Neural progenitor cell (in vitro differentiated cells): ENCODE results near the gene LCP1. TPM values are rescaled to one million over a fixed set of nuclear protein-coding genes. Genes with fewer than 3 reads are reported as not detected.

Source experiments
- DNase-seq: peaks from one replicate; pipeline ENCODE4 v3.0.0-alpha.2; 2016; ENCODE audit warnings: low spot score
- H2AFZ ChIP-seq: fragments of 200-600 bp; sonication (generic); replicated peaks from 2 replicates; pipeline ENCODE4 v1.6.1; 2016; ENCODE audit warnings: antibody characterized with exemption
- H3F3A ChIP-seq: fragments of 200-600 bp; sonication (generic); 2 replicates; pipeline ENCODE4 v1.6.1; 2016; ENCODE audit warnings: antibody characterized with exemption, low read depth
- H3K27ac ChIP-seq: fragments of 200-600 bp; sonication (generic); 2 replicates; pipeline ENCODE4 v1.5.1; 2016; ENCODE audit warnings: mild to moderate bottlenecking
- H3K27me3 ChIP-seq: fragments of 200-600 bp; sonication (generic); 2 replicates; pipeline ENCODE4 v1.6.1; 2016; ENCODE audit warnings: mild to moderate bottlenecking, moderate library complexity
- H3K36me3 ChIP-seq: fragments of 200-600 bp; sonication (generic); 2 replicates; pipeline ENCODE4 v1.5.1; 2016
- H3K4me1 ChIP-seq: fragments of 200-600 bp; sonication (generic); 2 replicates; pipeline ENCODE4 v1.6.1; 2016; ENCODE audit warnings: mixed run types
- H3K4me2 ChIP-seq: fragments of 200-600 bp; sonication (generic); 2 replicates; pipeline ENCODE4 v1.6.1; 2016
- H3K4me3 ChIP-seq: fragments of 200-600 bp; sonication (generic); 2 replicates; pipeline ENCODE4 v1.5.1; 2016
- H3K79me2 ChIP-seq: fragments of 200-600 bp; sonication (generic); 2 replicates; pipeline ENCODE4 v1.6.1; 2016; ENCODE audit warnings: low read depth
- H3K9ac ChIP-seq: fragments of 200-600 bp; sonication (generic); 2 replicates; pipeline ENCODE4 v1.6.1; 2016
- H3K9me3 ChIP-seq: fragments of 200-600 bp; sonication (generic); 2 replicates; pipeline ENCODE4 v1.5.1; 2016; ENCODE audit warnings: low read depth
- H4K20me1 ChIP-seq: fragments of 200-600 bp; sonication (generic); 2 replicates; pipeline ENCODE4 v1.6.1; 2016; ENCODE audit warnings: low read depth
- H3K27ac Mint-ChIP-seq: 3 replicates; pipeline ENCODE4 v1.8.0; 2021; ENCODE audit warnings: mixed read lengths
- H3K27me3 Mint-ChIP-seq: 2 replicates; pipeline ENCODE4 v1.8.0; 2022; ENCODE audit warnings: low read depth, mild to moderate bottlenecking, inconsistent platforms, moderate library complexity, mixed read lengths; ENCODE audit not compliant: insufficient read depth
- H3K36me3 Mint-ChIP-seq: 3 replicates; pipeline ENCODE4 v1.8.0; 2021; ENCODE audit warnings: mixed read lengths
- H3K4me1 Mint-ChIP-seq: 3 replicates; pipeline ENCODE4 v1.8.0; 2021; ENCODE audit warnings: mixed read lengths
- H3K4me3 Mint-ChIP-seq: 3 replicates; pipeline ENCODE4 v1.8.0; 2021; ENCODE audit warnings: mild to moderate bottlenecking, moderate library complexity, mixed read lengths
- H3K9me3 Mint-ChIP-seq: 3 replicates; pipeline ENCODE4 v1.8.0; 2020; ENCODE audit warnings: mixed read lengths
- CTCF ChIP-seq: fragments of 200-600 bp; sonication (generic); IDR thresholded peaks from 2 replicates; pipeline ENCODE4 v1.5.1; 2017; ENCODE audit warnings: antibody characterized with exemption, mild to moderate bottlenecking
- EZH2 ChIP-seq: fragments of 200-600 bp; sonication (generic); IDR thresholded peaks from 2 replicates; pipeline ENCODE4 v1.6.1; 2017; ENCODE audit warnings: antibody characterized with exemption, mild to moderate bottlenecking, moderate library complexity
- EZH2phosphoT487 ChIP-seq: fragments of 200-600 bp; sonication (generic); IDR thresholded peaks from 2 replicates; pipeline ENCODE4 v1.6.1; 2017; ENCODE audit warnings: antibody characterized with exemption
- total RNA-seq: library from RNA; depleted of rRNA; stranded (reverse); fragments of >200 nt; gene quantifications from 2 replicates; pipeline ENCODE4 v1.2.3, GENCODE V29; 2015; ENCODE audit warnings: low replicate concordance

The LCP1 gene
- total RNA-seq, 1 donor from 2014 or later = 2.2 TPM

DNA sequence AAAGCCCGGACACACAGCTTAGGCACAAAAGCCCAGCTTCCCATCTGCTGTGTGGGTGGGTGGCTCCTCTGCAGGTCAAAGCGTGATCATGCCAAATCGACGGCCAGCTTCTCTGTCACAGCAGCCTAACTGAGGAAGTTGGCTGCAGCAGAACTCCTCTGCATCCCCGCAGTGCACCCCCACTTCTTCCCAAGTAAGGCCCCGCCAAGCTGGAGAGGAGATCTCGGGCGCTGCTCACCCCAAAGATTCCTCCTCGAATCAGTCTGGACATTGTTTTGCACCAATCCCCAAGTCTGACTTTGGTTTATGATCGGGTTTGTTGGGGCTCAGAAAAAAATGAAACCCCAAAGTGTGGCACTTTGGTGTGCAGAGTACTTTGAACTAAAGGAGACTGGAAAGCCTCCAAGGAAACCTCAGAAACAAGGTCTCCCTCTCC, 57.4 kb downstream of the LCP1 start:
- H4K20me1 ChIP-seq = no peaks in the 10 kb centered on the region
- Mint-ChIP-seq H3K36me3 (no peaks in the 10 kb centered on the region), H3K4me3 (no peak overlapping the region), H3K27me3 (peaks cover 2% of the 10 kb centered on the region), H3K9me3 (no peaks in the 10 kb centered on the region), H3K4me1 (peaks cover 23% of the 10 kb centered on the region), H3K27ac (no peak overlapping the region)
- H3F3A ChIP-seq = no peaks in the 10 kb centered on the region
- no peak for DNase-seq
- H3K9ac ChIP-seq = no peak overlapping the region
- H3K36me3 ChIP-seq = no peaks in the 10 kb centered on the region
- H2AFZ ChIP-seq = no peak overlapping the region
- H3K4me2 ChIP-seq = no peak overlapping the region
- H3K4me3 ChIP-seq = no peak overlapping the region
- TF ChIP-seq EZH2 (no peak), EZH2phosphoT487 (no peak), CTCF (no peak)
- H3K27ac ChIP-seq = no peak overlapping the region
- no peaks in the 10 kb centered on the region for H3K9me3 ChIP-seq
- no peaks in the 10 kb centered on the region for H3K79me2 ChIP-seq
- no peaks in the 10 kb centered on the region for H3K4me1 ChIP-seq
- no peaks in the 10 kb centered on the region for H3K27me3 ChIP-seq

GRCh38 chr13:46122304-46122703, 59.7 kb downstream of the LCP1 start:
- Histone ChIP-seq H3K4me2 (no peak overlapping the region), H3K36me3 (no peaks in the 10 kb centered on the region), H3K79me2 (no peaks in the 10 kb centered on the region), H3K4me1 (no peaks in the 10 kb centered on the region), H3K9ac (no peak overlapping the region), H3K27me3 (no peaks in the 10 kb centered on the region), H3F3A (no peaks in the 10 kb centered on the region), H2AFZ (no peak overlapping the region), H3K27ac (no peak overlapping the region), H3K4me3 (no peak overlapping the region), H4K20me1 (no peaks in the 10 kb centered on the region), H3K9me3 (no peaks in the 10 kb centered on the region)
- Mint-ChIP-seq H3K9me3 (peaks cover 2% of the 10 kb centered on the region), H3K4me3 (no peak overlapping the region), H3K27ac (no peak overlapping the region), H3K27me3 (peaks cover 3% of the 10 kb centered on the region), H3K36me3 (no peaks in the 10 kb centered on the region), H3K4me1 (peaks cover 26% of the 10 kb centered on the region)
- TF ChIP-seq EZH2phosphoT487 = no peak
- TF ChIP-seq CTCF = no peak
- no peak for TF ChIP-seq EZH2
- DNase-seq = no peak

- Histone ChIP-seq H3K27me3 (no peaks in the 10 kb centered on the region), H3K9ac (no peak overlapping the region), H3K4me1 (no peaks in the 10 kb centered on the region), H4K20me1 (no peaks in the 10 kb centered on the region), H3K9me3 (no peaks in the 10 kb centered on the region), H2AFZ (no peak overlapping the region), H3K4me3 (no peak overlapping the region), H3F3A (no peaks in the 10 kb centered on the region), H3K79me2 (no peaks in the 10 kb centered on the region), H3K36me3 (no peaks in the 10 kb centered on the region), H3K27ac (no peak overlapping the region), H3K4me2 (no peak overlapping the region)
- Mint-ChIP-seq H3K27me3 (peaks cover 5% of the 10 kb centered on the region), H3K4me1 (peaks cover 26% of the 10 kb centered on the region), H3K4me3 (no peak overlapping the region), H3K36me3 (no peaks in the 10 kb centered on the region), H3K9me3 (peaks cover 2% of the 10 kb centered on the region), H3K27ac (no peak overlapping the region)
- DNase-seq = no peak
- TF ChIP-seq CTCF (no peak), EZH2phosphoT487 (no peak), EZH2 (no peak)
Measured at GRCh38 chr13:46121597-46122163, 60.3 kb downstream of the LCP1 start.
